CD4-positive, alpha-beta T cell treated with Interleukin-15 for 1 hour (primary cell): ENCODE data around the gene SRBD1.

ENCODE experiments used
- DNase-seq: peaks from one replicate; pipeline ENCODE4 v3.0.0-alpha.2; 2020

Gene SRBD1

GRCh38 chr2:45631319-45631718 is 20.3 kb upstream of the SRBD1 start:
- no peak for DNase-seq

- no peak for DNase-seq
These were observed 18.9 kb upstream of the SRBD1 start for GRCh38 chr2:45629971-45630370.

GRCh38 chr2:45627911-45628310 is 16.8 kb upstream of the SRBD1 start:
- no peak for DNase-seq

DNA sequence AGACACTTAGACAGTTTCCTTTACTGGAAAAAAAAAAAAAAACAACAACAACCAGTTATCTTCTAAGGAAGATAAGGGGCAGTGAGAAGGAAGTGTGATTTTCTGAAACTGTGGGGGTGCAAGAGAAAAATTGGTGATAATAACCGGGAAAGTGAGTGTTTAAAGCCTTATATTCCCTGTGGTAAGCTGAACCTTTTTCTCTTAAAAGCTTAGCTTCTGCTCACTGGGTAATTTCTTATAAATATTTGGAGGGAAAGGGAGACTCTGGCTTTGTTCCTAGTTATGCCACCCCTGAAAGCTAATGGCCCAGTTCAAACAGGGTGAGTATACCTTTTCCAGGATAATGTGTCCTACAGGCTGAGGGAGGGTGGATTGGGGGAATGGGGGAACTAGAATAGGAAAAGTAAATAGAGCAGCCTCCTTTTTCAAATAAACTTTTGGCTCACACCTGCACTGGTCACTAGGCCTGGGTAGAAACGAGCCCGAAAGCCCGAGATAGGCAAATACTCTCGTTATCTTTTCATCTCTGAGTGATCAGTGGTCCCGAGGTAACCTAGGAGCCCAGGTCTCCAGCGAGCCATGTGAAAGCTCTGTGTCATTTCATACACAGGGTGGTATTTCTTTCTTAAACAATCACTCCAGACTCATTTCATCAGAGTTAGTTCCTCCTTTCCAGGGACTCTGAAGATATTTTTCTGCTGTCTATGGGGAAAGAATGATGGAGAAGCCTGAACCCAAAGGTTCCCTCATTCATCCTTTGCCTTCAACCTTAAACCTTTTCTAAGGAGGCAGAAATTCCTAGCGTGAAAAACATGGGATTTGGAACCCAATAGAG is 15.5 kb upstream of the SRBD1 start:
- DNase-seq = no peak

DNA sequence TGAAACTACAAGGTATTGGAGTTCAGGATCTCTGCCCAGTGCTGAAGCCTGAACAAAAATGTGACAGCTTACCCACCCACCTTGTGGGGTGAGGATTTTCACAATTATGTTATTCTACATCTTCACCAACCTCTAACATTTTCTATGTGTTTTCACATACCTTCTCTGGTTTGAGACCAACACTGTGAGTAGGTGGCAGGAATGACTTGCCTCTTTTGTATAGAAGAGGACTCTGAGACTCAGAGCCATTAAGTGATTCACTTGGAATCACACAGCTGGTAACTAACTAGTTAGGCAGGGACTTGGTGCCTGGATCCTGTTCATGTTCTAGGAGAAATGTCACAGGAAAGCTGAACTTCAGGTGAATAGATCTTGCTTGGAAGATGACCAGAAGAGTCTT is 14.8 kb upstream of the SRBD1 start:
- no peak for DNase-seq

DNA sequence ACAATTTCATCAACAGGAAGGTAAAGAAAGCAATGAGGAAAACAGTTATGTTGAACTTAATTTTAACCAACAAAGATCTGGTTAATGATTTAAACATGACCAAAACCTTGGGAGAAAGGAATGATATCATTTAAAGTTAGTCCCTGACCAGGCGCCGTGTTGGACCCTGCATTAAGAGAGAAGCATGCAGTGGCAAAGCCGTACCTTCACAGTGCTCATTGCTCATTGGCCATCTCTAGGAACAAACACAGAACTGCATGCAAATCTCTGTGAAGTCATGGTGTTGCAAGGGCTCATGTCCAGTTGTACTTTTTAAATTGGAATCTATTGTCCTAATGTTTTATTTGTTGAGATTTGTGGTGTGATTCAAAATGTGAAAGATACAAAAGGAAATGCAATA is 12.0 kb upstream of the SRBD1 start:
- no peak for DNase-seq

DNA sequence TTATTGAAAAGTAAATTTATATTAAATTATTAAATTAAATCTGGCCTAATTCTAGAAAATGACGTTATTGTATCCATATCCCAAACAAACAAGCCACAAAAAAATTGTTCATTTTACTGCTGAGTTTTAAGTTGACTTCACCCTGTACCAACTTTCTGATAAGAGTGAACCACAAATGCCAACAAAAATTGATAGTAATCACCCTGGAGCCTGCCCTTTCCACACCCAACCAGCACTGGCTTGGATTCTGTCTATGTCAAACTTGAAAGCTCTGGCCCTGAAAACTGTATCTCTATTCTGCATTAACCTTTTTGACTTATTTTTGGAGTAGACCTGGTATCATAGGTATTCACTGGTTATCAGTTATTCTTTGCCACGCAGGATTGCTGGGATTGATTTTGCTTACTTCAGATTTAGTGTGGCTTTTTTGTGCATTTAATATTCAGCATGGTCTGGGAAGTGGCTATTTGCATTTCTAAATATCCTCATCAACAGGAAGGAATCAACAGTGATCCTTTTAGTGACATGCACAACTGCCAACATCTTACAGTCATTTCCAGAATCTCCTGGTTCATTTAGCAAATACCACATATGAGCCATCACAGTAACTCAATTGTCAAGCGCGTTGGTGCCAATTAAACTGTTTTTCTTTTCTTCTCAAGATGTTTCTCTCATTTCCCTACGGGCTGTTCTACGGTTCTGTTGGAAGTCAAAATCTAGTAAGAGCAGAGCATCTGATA is 11.4 kb upstream of the SRBD1 start:
- DNase-seq = no peak

DNA sequence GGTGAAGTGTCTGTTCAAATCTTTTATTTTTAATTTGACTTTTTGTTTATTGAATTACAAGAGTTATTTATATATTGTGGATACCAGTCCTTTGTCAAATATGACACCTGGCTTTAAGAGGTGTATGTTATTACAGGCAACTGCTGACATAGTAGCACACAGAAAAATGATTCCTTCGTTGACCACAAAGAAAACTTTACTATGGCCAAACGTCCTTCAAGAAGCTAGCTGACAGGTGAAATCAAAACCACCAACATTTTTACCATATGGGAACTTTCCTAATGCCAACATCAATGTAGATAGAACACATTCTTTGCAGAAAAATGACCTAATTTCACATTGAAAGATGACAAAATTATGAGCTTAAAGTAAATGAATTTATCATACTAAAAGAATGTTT is 6.4 kb upstream of the SRBD1 start:
- no peak for DNase-seq

DNA sequence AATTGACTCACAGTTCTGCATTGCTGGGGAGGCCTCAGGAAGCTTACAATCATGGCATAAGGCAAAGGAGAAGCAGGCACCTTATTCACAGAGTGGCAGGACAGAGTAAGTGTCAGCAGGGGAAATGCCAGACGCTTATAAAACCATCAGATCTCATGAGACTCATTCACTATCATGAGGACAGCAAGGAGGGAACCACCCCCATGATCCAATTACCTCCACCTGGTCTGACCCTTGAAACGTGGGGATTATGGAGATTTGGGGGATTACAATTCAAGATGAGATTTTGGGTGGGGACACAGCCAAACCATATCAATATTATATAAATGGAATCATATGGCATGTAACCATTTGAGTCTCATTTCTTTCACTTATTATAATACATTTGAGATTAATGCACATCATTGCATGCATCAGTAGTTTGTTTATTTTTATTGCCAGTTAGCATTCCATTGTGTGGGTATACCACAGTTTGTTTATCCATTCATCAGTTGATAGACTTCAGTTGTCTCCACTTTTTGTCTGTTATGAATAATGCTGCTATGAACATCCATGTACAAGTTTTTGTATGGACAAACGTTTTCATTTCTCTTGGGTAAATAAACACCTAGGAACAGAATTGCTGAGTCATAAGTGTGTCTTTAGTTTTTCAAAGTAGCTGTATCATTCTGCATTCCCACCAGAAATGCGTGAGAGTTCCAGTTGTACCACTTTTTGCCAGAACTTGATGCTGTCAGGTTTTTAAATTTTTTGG is 5.8 kb upstream of the SRBD1 start:
- no peak for DNase-seq

GRCh38 chr2:45614871-45615415 is 3.9 kb upstream of the SRBD1 start:
- DNase-seq = no peak

DNA sequence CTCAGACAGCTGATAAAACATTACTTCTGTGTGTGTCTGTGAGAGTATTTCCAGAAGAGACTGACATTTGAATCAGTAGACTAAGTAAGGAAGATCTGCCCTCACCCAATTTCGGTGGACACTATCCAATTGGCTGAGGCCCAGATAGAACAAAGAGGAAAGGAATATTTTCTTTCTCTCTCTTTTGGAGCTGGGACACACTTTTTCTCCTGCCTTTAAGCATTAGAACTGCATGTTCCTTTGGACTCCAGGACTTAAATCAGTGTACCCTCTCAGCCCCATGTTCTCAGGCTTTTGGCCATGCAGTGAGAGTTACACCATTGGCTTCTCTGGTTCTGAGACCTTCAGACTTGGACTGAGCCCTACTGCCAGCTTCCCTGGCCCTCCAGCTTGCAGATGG is 3.3 kb upstream of the SRBD1 start:
- no peak for DNase-seq

DNA sequence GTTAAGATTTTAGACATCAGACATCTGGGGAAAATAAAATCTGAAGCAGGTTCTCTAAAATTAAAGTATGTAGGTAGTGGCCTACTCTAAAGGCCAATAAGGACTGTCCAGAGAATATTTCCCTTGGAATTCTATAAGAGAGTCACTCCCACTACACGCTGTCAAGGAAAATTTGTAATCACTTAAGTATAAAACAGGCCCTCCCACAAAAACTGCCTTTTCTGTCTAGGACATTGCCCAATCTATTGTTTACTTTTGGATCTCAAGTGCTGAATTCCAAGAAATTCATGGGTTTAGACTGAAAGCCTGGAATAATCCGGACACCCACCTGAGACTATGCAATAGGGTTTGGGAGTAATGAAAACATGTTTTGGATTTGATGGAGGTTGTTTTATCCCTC is 1.7 kb upstream of the SRBD1 start:
- no peak for DNase-seq

DNA sequence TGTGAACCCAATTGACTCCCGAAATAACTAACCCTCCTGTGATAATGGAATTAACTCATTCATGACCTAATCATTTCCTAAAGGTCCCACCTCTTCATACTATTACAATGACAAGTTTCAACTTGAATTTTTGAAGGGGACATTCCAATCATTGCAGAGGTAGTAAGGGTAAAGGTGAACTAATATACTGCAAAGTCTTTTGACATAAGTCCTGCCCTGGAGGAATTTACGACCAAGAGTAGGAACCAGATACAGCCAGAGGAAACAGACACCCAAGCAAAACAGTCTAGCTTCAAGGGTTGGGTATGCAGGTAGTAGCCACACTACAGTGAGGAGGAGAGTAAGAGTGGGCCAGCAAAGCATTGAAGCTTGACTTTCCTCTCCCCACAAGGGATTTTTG is 1.2 kb upstream of the SRBD1 start:
- DNase-seq = no peak

DNA sequence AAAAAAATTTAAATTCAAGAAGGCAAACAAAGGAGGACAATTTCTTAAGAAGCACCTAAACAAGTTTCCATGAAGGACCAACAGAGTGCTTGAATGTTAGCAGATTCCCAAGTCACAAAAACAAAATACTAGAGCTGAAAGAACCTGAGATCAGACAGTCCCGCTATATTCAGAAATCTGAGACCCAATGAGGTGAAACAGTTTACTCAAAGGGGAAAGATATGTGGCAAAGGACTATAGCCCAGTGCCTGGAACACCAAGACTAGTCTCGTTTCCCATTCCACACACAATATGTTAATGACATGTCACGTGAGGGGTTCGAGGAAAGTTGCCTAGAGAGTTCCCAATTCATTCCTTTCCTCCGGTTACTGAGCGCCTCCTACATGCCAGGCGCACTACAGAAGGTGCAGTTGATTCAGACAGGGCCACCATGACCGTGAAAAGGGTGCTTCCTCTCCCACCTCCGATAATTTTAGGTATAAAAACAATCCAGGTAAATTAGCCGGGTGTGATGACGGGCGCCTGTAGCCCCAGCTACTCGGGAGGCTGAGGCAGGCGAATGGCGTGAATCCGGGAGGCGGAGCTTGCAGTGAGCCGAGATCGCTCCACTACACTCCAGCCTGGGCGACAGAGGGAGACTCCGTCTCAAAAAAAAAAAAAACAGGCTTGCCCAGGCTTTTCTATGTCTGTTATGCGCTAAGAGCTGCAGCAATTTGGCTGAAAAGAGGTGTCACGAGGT is 617 bp downstream of the SRBD1 start:
- peak; percentile 53 for DNase-seq

DNA sequence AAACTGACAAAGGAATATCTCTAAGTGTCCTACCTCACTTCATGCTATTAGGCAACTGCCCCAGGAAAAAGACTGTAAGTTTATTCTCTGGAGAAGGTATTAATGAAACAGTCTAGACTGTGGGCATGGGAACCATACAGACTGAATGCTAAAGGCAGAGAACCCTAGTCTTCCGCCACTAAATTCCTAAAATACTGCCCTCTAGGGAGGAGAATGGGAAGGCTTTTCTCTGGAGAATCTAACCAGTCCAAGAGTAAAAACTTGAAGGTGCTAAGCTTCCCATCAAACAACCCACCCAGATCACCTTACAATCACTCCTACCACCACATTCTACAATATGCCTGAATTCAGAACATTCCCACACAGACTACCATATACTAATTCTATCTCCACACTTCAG is 3.4 kb downstream of the SRBD1 start:
- DNase-seq = no peak

DNA sequence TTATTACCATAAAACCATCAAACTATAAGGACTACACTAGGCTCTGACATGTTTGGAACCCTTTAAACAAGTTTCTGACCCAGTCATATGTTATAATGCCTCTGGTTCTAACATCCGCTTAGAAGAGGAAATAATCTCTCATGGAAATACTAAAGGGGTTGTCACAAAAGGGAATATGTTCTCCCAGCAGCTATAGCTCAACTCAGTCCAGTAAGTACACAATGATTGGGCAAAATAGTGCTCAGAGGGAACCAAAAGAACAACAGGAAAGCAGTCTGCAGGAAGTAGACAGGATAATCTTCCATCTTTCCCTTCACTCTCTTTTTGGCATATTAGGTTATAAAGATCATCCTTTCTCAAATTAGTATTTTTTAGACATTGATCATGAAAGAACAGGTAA is 4.3 kb downstream of the SRBD1 start:
- DNase-seq = no peak

GRCh38 chr2:45605116-45605515 is 6.0 kb downstream of the SRBD1 start:
- DNase-seq = no peak

GRCh38 chr2:45602624-45603023 is 8.4 kb downstream of the SRBD1 start:
- no peak for DNase-seq

- no peak for DNase-seq
These were observed 12.5 kb downstream of the SRBD1 start for GRCh38 chr2:45598545-45598944.

DNA sequence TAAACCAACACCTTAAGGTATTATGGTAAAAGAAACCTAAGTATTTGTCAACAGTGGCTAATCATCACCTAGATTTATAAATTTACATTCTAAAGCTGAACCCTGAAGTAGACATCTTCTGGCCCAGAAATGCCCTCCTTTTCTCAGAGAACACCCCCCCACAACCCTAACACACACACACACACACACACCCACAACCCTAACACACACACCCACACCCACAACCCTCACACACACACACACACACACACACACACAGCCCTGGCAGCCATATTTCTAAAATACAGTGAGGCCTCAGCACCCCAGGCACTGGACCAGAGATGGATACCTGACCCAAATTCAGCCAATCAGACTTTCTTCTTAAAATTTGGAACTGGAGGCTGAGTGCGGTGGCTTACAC is 14.3 kb downstream of the SRBD1 start:
- DNase-seq = no peak

GRCh38 chr2:45595721-45596435 is 15.2 kb downstream of the SRBD1 start:
- DNase-seq = no peak

- no peak for DNase-seq
These were observed 20.0 kb downstream of the SRBD1 start for GRCh38 chr2:45591073-45591472.
